GM21526 (cell line): ENCODE measurements around the gene TMEM178B.

ENCODE experiments used
- ATAC-seq: cut with Tn5 transposase; IDR thresholded peaks from one replicate; pipeline ENCODE4 v1.9.1; 2021; ENCODE audit warnings: moderate library complexity; ENCODE audit not compliant: unreplicated experiment, low FRiP score

TMEM178B gene

DNA sequence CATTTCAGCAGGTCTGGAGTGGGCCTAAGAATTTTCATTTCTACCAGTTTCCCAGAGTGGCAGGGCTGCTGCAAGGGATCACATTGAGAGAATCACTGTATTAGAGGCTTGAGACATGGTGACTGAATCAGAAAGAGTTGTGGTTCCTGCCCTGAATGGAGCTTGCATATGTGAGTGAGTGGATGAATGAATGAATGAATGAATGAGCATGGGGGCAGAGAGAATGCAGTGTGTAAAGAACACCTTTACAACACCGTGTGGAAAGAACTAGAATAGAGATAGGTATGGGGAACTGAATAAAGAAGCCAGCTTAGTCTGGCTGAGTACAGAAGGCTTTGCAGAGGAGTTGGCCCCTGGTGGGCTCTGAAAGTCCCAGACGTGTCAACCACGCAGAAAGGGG lies 334.6 kb downstream of the TMEM178B start:
- ATAC-seq: no peak

DNA sequence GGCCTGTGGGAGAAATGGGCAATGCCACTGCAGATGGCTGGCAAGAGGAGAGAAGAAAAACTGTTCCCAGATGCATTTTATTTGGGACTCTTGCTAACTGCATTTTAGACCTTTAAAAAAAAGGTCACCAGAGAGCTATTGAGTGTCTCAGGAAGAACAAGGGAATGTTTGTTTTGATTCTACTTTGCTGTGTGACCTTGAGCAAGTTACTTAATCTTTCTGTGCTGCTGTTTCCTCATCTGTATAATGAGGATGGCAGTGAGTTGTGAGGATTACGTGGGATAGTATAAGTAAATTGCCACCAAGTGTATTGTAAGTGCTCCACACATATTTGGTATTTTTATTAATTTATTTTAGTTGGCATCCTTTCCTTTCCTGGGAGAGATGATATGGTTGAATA lies 335.4 kb downstream of the TMEM178B start:
- no peak for ATAC-seq

DNA sequence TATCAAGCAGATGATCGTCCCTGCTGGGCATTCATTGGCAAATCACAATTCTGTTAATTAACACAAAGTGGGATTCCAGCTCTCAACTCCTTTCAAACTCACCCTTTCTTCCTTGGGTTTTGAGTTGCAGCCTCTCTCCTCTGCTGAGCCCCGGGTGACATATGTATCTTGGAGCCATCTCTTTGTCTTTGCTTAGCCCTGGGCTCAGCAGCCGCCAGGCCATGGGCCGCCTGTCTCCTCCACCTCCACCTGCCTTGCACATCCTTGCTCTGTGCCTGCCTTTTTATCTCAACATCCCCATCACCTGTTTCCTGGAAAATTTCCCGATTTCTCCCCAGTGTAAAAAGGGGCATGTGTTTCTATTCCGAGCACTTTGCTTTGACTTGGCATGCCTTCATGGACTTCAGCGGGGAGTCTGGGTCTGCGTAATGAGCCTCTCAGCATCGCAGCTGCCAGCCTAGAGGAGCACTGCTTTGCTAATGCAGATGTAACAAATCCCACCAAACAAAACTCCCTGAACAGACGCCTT lies 336.0 kb downstream of the TMEM178B start:
- ATAC-seq: no peak

DNA sequence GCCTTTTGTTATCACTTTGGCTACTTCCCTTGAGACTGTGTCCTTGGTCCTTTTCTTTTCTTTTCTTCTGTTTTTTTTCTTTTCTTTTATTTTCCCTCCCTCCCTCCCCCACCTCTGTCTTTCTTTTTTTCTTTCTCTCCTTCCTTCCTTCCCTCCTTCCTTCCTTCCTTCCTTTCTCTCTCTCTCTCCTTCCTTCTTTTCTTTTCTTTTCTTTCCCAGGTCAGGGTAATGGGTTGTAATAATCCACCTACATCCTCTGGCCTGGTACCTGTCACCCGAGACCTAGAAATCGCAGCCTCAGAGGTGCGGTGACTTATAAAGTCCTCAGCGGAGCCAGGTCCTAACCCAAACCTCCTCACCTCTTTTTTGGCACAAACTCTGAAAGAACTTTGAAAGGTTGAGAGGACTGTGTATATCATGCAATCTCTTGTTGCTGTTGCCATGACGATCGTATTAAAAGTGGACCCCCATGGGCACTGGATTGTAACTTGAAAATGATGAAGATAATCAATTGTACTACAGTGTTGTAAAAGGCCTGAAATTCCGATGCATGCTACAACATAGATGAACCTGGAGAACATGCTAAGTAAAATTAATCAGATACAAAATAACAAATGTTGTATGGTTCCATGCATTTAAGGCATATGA lies 336.6 kb downstream of the TMEM178B start:
- no peak for ATAC-seq

DNA sequence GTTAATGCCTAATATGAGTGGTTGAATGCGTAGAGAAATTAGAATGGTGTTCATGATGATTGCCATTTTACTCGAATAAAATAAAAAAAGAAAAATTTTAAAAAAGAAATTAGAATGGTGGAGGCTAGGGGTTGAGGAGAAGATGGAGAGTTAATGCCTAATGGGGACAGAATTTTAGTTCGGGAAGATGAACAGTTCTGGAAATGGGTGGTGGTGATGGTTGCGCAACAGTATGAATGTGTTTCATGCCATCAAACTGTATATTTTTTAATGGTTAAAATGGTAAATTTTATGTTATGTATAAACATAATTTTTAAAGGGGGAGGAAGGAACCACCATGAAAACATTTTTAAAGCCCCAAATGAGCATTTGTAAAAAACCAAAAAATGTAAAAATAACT lies 337.3 kb downstream of the TMEM178B start:
- no peak for ATAC-seq

DNA sequence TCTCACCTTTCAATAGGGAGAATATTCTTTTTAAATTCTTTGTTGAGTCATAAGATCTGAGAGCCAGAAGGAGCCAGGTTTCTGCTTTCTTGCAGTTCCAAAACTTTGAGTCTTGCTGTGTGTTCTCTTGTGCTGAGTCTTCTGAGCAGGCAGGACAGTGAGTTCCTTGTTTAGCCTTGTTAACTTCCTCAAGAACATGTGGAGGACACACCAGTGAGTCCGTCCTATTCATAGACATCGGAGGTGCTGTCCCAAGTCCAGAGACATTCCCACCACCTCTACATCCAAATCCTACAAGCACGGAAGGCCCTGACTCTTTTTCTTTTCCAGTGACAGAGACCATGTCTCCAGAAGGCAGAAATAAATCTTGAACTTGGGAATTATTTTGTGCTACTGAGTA lies 342.1 kb downstream of the TMEM178B start:
- ATAC-seq: no peak

DNA sequence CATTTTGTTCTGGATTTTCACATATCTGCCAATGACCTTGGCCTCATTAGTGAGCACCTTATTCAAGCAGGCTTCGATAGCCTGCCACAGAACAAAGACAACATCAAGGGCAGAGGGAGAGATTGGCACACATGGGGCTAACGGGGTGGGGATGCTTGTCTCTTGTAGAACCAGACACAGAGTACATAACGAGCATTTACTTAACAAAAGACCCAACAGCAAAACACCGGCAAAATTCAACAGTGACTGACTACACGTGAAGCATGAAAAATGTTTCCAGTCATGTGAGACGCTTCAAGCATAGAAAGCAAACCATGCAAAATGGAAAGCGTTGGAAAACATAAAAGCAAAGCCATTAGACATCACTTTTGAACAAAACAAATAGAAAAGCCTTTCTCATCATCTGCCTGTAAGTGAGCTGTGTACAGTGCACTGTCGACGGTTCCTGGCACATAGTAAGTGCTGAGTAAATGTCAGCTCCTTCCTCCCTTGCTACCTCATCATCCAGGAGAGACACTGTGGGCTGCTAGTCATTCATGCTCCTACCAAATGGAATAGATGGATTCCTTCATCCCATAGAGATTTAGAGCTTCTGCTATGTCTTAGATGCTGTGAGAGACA lies 342.9 kb downstream of the TMEM178B start:
- ATAC-seq: no peak

DNA sequence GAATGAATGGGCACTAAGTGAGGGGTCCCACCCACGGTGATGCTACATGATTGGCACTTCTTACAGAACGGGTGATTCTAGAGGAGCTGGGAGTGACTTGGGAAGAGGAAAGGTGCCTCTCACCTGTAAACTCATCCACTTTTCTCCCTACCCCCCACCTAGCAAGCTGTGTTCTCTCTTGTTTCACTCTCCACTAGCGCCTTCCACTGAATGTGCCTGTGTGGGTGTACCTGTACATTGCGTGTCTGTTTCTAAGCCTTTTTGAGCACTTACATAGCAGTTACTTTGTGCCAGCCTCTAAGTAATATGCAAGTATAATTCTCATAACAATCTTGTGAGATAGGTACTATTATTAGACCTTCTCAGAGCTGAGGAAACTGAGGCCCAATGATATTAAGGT lies 343.6 kb downstream of the TMEM178B start:
- no peak for ATAC-seq

DNA sequence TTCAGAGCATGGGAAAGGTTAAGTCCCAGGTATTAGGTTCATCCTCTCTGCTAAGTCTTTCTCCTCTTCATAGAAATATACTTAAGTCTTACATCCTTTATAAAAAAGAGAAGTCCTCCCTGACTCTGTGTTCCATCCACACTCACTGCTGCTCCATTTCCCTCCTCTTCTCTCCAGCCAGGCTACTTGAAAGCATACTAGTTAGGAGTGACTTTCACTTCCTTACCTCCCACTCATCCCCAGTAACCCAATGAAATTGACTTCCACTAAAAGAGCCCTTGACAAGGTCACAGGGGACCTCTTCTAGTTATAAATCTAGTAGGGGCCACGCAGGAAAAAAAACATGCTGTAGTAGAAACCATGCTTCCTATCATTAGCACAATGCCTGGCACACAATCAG lies 344.2 kb downstream of the TMEM178B start:
- no peak for ATAC-seq

DNA sequence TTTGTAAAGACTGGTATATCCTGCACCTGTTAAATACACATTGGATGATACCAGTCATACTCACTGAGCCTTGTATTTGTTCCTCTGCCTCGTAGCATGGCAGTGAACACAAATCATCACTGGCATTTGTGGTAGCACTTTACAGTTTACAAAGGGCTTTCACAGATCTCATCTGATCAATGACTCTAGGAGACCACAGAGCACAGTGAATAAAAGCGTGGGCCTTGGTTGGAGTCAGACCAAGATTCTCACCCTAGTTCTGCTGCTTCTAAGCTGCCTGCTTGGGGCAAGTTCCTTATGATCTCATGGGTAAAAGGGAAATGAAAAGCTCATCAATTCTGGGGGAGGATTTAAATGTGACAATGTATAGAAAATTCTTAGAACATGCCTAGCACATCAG lies 347.4 kb downstream of the TMEM178B start:
- no peak for ATAC-seq

DNA sequence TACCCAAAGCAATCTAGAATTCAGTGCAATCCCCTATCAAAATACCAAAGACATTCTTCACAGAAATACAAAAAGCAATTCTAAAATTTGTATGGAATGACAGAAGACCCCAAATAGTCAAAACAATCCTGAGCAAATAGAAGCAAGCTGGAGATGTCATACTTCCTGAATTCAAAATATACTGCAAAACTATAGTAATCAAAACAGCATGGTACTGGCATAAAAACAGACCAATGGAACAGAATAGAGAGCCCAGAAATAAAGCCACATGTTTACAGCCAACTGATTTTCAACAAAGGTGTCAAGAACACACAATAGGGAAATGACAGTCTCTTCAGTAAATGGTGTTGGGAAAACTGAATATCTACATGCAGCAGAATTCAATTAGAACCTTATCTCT lies 353.3 kb downstream of the TMEM178B start:
- ATAC-seq: no peak

DNA sequence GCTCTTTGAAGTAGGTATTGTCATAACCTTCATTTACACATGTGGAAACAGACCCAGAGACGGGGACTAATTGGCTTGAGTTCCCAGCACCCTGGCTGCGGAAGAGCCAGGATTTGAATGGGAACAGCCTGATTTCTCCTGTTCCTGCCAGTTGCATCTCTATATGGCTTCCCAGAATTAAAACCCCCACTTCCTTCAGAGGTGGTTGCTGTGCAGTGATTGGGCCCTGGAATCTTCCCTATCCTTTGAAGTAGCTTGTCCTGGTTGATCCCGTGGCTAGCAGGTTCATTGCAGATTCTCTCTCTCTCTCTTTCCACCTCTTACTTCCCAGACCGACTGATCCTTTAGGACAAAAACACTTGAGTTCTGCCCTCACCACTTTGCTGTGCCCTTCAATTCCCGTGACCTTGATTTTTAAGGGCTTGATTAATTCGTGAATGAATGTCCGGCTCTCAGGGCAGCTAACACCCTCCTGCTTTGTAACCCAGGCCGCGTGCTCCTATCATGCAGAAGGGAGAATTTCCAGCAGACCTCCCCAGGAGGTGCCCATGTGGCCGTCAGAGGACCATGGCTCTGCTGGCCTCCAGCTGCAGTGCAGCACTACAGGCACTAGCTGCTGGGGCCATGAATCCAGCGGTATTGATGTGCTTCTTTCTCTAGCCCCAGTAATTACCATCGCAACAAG lies 356.7 kb downstream of the TMEM178B start:
- ATAC-seq: no peak

DNA sequence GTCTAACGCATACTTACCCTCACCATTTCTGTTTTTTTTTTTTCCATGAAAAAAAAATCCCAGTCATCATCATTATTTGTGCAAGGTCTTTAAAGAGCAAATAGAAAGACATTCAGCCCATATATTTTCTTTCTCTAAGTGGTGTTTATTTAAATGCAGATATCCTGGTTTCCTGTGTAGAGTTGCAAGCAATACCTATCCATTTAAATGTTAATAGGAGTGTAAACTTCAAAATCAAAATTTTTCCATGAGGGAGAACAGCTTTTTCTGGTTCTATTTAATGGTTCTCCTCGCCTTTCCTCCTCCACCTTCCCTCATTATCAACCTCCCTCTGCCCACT lies 357.2 kb downstream of the TMEM178B start:
- no peak for ATAC-seq

DNA sequence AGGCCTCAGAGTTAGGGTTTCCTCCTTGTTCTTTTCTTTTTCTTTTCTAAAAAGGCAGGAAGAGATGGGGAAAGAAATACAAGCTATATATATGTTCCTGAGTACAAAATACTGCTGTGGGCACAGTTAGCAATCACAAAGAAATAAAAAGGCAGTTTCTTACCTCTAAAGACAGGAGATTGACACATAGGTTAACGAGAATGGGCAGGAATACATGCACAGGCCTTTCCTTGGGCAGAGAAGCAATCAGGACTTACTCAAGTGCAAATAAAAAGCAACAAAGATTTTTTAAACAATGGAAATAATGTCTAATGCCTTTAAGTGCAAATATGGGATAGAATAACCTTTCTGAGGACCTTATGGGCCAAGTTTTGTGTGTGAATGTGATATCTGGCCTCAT lies 357.8 kb downstream of the TMEM178B start:
- no peak for ATAC-seq

DNA sequence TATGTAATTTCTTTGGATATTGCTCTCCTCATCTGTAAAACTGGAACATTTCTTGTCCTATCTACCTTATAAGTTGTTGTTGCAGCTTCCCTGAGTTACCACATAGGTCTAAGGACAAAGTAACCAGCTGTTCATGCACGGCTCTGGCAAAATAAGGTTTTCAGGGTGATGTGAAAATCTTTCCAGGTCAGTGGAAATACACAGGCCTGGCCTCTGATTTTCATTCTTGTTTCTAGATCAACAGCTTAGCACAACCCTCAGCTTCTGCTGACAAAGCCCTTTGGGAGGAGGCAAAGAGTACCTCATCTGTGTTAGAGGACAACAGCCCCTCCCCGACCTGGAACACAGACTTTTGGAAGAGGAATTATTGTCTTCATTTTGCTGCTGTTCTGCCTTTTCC lies 359.8 kb downstream of the TMEM178B start:
- no peak for ATAC-seq

DNA sequence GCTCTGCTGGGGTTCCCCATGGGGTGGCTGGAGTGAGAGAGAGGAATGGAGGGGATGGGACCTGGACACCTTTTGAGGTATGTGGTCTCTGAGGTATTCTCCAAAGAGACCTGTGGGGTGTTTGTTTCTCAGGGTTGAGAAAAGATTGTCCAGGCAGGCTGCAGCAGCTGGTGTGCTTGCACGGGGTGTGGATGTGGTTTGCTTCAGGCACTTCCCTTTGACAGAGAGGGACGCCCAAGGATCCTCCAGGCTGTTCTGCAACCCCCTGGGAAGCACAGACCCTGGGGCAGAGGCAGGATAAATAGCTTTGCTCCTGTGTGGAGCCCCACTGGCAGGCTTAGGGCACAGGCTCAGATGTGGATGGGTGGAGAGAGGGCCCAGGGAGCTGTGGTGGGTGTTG lies 362.3 kb downstream of the TMEM178B start:
- no peak for ATAC-seq

DNA sequence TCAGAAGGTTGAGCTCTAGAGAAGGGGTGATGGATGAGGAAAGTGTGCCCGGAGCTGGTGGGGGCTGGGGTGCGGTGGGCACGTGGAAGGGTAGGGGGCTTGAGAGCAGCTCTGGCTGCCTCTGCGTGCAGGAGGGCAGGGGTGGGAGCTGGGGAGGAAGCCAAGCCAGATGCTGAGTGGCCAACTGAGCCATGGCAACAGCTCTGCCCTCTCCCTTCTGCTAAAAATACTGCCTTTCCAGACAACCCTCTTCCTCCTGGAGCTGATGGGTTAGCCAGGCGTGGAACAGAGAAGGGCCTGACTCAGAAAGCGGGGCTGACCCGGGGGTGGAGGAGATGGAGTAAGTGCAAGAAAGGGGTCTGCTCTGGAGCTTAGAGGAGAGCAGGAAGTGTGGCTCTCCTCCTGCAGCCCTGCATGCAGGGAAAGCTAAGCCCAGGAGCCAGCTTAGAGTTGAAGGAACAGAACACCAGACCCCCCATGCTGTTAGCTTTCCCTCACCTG lies 362.8 kb downstream of the TMEM178B start:
- ATAC-seq: no peak

DNA sequence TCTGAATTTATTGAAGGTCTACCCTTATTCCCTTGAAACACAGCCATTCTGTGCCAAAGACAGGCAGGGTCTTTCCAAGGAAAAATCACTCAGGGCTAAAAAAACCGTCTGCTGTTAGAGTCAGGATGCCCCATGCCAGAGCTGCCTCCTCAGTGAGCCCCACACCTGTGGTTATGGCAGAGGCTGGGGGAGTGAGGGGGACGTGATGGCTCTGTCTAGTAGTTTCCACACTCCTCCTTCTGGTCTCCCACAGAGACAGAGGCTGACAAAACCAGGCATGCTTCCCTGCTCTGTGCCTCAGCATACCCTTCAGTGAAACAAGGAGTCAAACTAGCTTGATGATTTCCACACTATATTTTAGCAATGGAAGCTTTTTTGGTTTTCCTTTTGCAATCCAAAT lies 365.3 kb downstream of the TMEM178B start:
- no peak for ATAC-seq

DNA sequence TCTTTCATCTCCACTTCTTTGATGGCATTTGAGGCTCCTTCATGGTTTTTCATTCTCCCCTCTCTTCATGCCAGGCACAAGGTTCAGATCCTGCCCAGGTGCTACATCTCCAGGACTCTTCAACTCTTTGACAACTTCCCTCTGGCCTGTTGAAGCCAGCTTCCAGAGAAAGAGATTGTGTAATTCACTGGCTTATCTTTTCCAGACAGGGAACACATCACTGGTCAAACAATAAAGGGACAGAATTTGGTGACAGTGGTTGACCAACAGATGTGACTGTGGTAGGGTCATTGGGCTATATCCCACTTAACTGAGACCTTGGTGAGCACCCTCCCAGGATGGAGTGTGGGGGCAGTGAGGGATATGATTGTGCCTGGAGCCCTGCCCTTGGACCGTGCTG lies 365.9 kb downstream of the TMEM178B start:
- no peak for ATAC-seq

DNA sequence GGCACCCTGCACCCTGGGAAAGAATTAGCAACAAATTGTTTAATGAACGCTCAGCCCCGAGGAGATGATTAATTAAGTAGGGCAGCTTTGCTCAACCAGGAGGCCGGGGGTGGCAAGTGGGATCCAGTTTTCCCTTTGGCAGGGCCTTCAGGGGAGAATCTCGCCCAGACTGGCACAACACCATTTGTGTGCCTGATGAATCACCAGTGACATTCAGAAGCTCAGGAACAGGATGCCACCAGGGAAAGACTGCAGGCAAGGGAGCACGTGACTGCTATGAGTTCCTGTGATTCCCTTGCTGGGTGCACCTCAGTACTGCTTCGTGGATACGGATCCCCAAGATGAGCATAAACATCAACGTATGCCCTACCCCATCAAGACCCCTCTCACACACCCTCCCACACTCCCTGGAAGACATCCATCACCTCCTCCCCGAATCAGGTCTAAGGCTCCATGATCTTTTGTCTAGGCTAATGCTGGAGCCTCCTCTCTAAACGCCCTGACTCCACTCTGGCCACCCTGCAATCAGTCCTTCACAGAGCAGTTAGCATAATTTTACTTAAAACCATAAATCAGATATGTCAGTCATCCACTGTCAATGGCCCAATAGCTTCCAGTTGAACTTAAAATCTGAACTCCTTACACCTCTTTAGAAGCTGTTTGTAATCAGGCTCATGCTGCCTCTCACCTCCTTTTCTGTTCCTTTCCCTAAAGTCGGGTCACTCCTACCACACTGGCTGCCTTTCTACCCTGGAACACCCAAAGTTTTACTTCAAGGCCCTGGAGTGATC lies 368.2 kb downstream of the TMEM178B start:
- no peak for ATAC-seq

DNA sequence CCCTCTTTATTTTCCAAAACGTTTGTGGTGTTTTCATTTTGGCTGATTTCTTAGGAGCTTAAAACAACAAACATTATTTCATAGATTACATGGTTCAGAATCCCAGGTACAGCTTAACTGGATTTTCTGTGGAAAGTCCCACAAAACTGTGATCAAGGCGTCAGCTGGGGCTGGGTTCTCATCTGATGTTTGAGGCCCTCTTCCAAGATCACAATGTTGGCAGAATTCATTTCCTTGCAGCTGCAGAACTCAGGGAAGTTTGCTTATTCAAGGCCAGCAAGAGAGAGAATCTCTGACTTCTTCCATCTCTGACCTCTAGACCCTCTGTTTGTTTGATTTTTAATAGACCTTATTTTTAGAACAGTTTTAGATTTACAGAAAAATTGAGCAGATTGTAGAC lies 368.9 kb downstream of the TMEM178B start:
- no peak for ATAC-seq
